Activated T-cell treated with anti-CD3 and anti-CD28 coated beads for 1 hour (primary cell): ENCODE results near the gene CLPX.
A peak's percentile ranks its signal among the peaks of the same experiment; 100 is the strongest.
"Not testable (repeated sequence)": the region's sequence is repeated elsewhere in the genome, so short reads cannot be mapped to it uniquely, and the experiment has no call there.

Experiments
- DNase-seq: peaks from one replicate; pipeline ENCODE4 v3.0.0-alpha.2; 2020; ENCODE audit warnings: low read depth

Gene CLPX

GRCh38 chr15:65206750-65207149 is 21.6 kb upstream of the CLPX start:
- DNase-seq, result no peak

GRCh38 chr15:65204931-65205660 is 20.0 kb upstream of the CLPX start:
- no peak for DNase-seq

DNA sequence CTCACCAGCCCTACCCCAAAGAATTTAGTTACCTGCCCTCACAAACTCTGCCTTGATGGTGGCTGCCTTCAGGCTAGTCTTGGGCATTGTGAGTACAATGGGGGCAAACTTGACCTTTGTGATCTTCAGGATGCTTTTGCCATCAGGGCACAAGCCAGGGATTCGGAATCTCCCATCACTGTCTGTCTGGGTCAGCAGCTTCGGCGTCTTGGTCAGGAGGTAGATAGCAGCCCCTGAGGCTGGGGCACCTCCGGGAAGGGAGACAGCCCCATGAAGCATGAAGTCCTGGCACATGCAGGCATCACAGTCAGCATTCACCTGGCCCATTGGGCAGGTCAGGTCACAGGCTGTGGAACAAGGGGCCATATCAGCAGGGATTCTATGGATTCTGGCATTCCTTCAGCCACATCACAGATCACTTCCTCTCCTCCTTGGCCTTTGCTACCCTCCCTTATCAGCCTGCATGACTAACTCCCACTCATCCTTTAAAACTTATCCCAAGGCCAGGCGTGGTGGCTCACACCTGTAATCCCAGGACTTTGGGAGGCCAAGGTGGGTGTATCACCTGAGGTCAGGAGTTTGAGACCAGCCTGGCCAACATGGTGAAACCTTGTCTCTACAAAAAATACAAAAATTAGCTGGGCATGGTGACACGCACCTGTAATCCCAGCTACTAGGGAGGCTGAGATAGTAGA is 19.2 kb upstream of the CLPX start:
- DNase-seq, result no peak

DNA sequence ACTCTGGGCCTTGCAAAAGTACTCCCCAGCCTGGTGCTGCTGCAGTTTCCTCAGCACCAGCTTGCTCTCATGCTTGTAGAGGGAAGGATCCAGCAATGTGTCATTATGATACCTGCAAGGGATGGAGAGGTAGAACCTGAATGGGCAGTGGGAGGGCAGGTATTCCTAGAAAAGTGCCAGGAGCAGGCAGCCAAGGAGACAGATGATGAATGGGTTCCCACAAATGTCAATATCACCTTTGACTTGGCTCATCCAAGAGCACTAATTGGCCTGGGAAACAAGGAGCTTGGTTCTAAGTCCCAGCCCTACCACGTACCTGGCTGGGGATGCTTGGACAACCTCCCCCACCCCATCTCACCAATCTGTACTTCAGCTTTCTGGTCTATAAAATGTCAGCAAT is 16.8 kb upstream of the CLPX start:
- no peak for DNase-seq

GRCh38 chr15:65198571-65198970 is 13.4 kb upstream of the CLPX start:
- no peak for DNase-seq

DNA sequence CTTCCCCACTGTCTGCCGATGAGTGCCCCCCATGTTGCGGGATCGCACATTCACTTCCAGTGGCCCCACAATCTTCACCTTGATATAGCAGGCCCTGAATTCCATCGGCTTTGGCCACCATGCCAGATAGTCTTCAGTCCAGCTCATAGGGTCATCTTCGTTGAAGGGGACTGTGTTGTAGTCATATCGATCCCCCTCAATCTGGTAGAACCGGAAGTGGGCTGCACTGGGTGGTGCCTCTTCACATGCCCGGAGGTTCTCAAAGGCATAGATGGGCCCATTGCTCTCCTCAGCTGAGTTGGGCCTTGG is 12.1 kb upstream of the CLPX start:
- no peak for DNase-seq

GRCh38 chr15:65196637-65197336 is 11.6 kb upstream of the CLPX start:
- no peak for DNase-seq

- DNase-seq, result no peak
These were observed 10.4 kb upstream of the CLPX start for GRCh38 chr15:65195548-65195923.

DNA sequence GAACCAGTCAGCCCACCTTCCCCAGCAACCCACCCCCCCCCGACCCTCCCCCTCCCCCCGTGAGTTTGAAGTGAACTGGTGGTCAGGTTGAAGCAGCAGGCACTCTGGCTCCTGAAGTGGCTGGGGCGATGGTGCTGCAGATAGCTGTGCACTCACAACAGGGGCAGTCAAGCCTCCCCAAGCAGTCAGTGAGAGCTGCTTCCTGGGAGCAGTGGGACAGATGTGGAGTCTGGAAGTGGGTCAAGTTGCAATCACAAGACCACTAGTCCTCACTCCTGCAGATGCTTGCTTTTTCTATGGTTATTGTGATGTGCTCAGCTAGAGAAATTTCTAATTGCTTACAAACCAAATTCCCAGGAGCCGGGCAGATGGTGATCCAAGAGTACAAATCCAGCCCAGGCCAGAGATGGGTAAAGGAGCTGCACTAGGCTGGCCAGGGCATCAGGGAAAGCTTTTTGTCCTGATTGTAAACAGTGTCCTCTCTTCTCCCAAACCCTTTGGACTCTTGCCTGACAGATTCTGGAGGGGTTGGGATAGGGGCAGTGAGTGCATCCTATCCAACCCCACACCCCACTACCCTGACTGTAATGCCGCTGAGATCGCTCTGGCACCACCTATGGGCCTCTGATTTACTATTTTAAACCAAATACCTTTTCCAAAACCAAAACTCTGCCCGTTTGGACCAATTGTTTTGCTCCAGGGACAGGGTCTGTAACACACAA is 9.8 kb upstream of the CLPX start:
- DNase-seq, result no peak

DNA sequence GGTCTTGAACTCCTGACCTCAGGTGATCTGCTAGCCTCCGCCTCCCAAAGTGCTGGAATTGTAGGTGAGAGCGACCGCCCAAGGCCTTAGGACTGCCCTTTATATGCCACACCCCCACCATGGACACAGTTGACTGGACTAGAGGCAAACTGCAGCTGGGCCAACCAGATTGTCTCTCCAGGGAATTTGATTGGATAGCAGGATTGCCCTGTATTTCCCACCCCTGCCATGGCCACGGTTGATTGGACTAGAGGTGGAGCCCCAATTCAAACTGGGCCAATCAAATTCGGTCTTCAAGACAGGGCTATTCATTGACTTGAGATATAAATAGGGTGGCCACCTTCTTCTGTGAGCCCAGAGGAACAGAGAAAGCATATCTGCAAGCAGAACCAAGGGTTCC is 6.9 kb upstream of the CLPX start:
- DNase-seq, result no peak

- no peak for DNase-seq
These were observed 4.1 kb upstream of the CLPX start for GRCh38 chr15:65189102-65189740.

DNA sequence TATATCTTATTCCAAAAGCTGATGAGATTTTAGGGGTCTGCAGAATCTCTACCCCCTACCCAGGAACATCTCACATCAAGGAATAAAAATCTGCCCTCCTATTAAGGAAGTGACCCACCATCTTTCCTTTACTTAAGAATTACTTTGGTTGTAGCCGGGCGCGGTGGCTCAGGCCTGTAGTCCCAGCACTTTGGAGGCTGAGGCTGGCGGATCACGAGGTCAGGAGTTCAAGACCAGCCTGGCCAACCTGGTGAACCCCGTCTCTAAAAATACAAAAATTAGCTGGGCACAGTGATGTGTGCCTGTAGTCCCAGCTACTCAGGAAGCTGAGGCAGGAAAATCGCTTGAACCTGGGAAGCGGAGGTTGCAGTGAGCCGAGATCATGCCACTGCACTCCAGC is 3.3 kb upstream of the CLPX start:
- DNase-seq, result not testable (repeated sequence)

DNA sequence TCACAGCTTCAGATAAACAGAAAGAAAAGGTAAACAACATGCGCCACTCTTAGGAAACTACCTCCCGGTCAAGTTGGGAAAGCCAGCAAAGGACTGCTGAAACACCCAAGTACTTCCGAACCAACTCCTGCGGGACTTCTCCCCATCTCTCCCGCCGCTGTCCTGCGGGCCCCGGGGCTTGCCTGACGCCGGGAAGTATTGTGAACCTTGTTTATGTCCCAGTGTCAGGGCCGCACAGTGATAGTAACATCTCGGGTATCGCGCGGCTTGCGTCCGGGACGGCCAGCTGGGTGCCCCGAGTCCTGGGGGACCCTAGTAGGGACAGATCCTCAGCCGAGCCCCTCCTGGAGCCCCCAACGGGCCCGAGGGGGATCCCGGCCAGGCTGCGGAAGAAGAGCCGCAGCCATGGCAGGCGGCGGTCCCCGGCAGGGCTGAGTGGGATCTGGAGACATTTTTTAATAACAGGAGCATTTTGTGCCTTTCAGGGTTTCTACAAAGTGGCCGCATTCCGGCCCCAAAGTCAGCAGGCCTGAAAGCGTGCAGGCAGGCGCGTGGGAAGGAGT is 756 bp downstream of the CLPX start:
- DNase-seq, result peak; percentile 5

GRCh38 chr15:65183865-65184159 is 1.3 kb downstream of the CLPX start:
- no peak for DNase-seq

DNA sequence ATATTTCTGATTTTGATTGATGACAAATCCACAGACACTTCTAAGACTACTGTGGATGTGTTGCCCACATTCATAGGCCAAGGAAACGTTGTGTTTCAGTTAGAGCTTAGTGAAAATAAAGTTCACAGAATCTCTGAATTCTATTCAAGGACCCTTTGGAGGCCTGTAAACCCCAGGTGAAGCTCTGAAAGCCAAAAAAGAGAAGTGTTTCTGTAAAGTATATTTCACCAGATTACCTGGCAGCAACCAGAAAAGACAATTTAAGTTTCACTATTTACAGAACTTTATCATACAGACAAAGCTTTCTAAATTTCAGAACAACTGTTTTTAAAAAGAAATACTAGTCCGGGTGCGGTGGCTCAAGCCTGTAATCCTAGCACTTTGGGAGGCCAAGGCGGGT is 2.6 kb downstream of the CLPX start:
- DNase-seq, result no peak

DNA sequence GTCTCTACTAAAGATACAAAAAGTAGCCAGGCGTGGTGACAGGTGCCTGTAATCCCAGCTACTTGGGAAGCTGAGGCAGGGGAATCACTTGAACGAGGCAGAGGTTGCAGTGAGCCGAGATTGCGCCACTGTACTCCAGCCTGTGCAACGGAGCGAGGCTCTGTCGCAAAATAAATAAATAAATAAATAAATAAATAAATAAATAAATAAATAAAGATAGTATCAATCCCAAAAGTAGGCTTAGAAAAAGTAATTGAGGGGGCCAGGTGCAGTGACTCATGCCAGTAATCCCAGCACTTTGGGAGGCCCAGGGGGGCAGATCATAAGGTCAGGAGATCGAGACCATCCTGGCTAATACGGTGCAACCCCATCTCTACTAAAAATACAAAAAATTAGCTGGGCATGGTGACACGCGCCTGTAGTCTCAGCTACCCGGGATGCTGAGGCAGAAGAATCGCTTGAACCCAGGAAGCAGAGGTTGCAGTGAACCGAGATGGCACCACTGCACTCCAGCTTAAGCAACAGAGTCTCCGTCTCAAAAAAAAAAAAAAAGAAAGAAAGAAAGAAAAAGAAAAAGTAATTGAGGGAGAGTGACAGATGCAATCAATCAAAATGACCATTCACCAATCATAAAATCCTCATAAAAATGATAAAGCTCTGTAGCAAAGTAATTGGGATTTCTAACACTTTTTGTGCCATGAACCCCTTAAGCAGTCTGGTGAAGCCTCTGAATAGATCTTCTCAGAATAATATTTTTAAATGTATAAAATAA is 3.4 kb downstream of the CLPX start:
- DNase-seq, result not testable (repeated sequence)

DNA sequence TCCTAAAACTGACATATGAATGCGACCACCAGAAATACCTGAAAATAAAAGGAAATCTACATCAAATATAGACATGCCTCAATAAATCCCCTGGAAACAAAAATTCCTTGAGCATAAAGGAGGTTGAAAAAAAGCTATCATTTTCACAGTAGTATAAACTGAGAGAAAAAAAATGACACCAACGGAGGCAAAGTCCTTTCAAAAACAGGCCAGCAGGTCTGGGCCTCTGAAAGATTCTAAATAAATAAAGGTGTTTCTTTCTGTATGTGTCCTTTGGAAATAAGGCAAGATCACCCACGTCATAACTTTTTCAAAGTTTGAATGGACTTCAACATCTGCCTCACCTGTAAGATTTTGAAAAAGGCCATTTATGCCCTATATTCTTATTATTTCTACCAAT is 5.0 kb downstream of the CLPX start:
- DNase-seq, result no peak

GRCh38 chr15:65177901-65178300 is 7.2 kb downstream of the CLPX start:
- DNase-seq, result no peak

GRCh38 chr15:65176056-65176455 is 9.1 kb downstream of the CLPX start:
- DNase-seq, result no peak

DNA sequence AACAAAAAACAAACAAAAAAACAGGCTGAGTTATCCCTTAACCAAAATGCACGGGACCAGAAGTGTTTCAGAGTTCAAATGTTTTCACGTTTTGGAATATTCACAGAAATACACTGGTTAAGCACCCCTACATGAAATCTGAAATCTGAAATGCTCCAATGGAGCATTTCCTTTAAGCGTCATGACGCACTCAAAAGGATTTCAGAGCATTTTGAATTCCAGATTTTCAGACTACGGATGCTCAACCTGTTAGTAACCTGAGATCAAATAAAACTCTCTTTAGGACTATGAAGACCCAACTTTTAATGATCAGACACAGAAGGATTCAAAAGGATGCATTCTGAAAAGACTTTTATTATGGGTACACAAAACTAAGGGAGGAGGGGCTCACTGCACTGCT is 9.6 kb downstream of the CLPX start:
- no peak for DNase-seq

GRCh38 chr15:65174509-65174908 is 10.6 kb downstream of the CLPX start:
- no peak for DNase-seq
